Adrenal gland (tissue), 12 donors: ENCODE results near the gene PEAK1. TPM values are rescaled to one million over a fixed set of nuclear protein-coding genes. Genes with fewer than 3 reads are reported as not detected.

ENCODE experiments used
- DNase-seq, 7 donors: peaks; one replicate each; pipeline ENCODE4 v3.0.0-alpha.2; 2019 to 2020
- H3K27ac ChIP-seq, 5 donors: fragments of 200-600 bp; sonication (generic) in 4 of 5; 1 replicate in 3 of 5; 2 replicates in 2 of 5; pipeline versions ENCODE4 v1.5.1 to v1.8.0; 2016 to 2020; ENCODE audit warnings: mild to moderate bottlenecking in 1 of 5
- H3K27me3 ChIP-seq: fragments of 200-600 bp; 2 replicates; pipeline ENCODE4 v1.8.0; 2021
- H3K36me3 ChIP-seq, 2 donors: fragments of 200-600 bp; replicated peaks in 1 of 2; 1 replicate in 1 of 2; 2 replicates in 1 of 2; pipeline versions ENCODE4 v1.5.1 to v1.8.0; 2018 to 2022
- H3K4me1 ChIP-seq, 2 donors: fragments of 200-600 bp; replicated peaks in 1 of 2; 1 replicate in 1 of 2; 2 replicates in 1 of 2; pipeline versions ENCODE4 v1.5.1 to v1.8.0; 2018 to 2021
- H3K4me3 ChIP-seq, 4 donors: fragments of 200-600 bp; sonication (generic) in 3 of 4; one replicate each; pipeline ENCODE4 v1.5.1; 2016 to 2018
- H3K9me3 ChIP-seq, 3 donors: fragments of 200-600 bp; sonication (generic) in 1 of 3; replicated peaks in 1 of 3; 1 replicate in 2 of 3; 2 replicates in 1 of 3; pipeline versions ENCODE4 v1.5.1 to v1.8.0; 2016 to 2021
- POLR2A ChIP-seq, 2 donors: fragments of 450-650 bp; IDR thresholded peaks; one replicate each; pipeline ENCODE4 v1.6.1; 2017; ENCODE audit warnings: antibody characterized with exemption in 2 of 2, mild to moderate bottlenecking in 2 of 2, moderate library complexity in 1 of 2
- WGBS, 4 donors: extraction: QIAGEN DNeasy Blood & Tissue Kit in 2 of 4; methylation state at CpG; one replicate each; pipeline versions ENCODE4 v1.1.5 to v1.1.7; 2013 to 2017; 5-methylcytosine and 5-hydroxymethylcytosine counted together
- intact Hi-C, 2 donors: fragments of 100-400 bp; cut with DNase I; formaldehyde crosslinking; loops; one replicate each; pipeline versions ENCODE4 v1.14.1 to v1.15.0; 2022 to 2023
- polyA plus RNA-seq, 3 donors: library from polyadenylated mRNA; stranded (reverse); fragments of 200-250 nt in 2 of 3; fragments of 350-450 nt in 1 of 3; fragmentation: Illumina TruSeq in 1 of 3; extraction: RNeasy Lipid Tissue Mini Kit (QIAGEN cat#74804) in 1 of 3; gene quantifications; one replicate each; pipeline ENCODE4 v1.2.3, GENCODE V29; 2013 to 2014
- total RNA-seq, 9 donors: library from RNA; depleted of rRNA in 4 of 9; stranded (reverse); fragments of >200 nt in 4 of 9; fragments of 120-200 nt in 1 of 9; fragmentation: NEBNext Ultra II Directional in 1 of 9; extraction: Animal tissue kit (Norgen Biotek cat#: 25700) in 1 of 9; gene quantifications; one replicate each; pipeline versions ENCODE4 v1.1.0 to v1.2.4, GENCODE V29; 2013 to 2023
- TF ChIP-seq, protein P1 (sequence below), 6 experiments: fragments of 450-650 bp in 4 of 6; fragments of 200-600 bp in 2 of 6; sonication (generic) in 1 of 6; IDR thresholded peaks; 1 replicate in 5 of 6; 2 replicates in 1 of 6; pipeline versions ENCODE4 v1.5.1 to v1.8.0; 2016 to 2021; ENCODE audit warnings: antibody characterized with exemption in 6 of 6, mild to moderate bottlenecking in 2 of 6, moderate library complexity in 1 of 6
- donor health status: healthy with polysubstance abuse.
- donor health status: Bipolar disorder and iron deficiency.
- donor health status: DM: yes; HTN: yes; CAD: no.
- donor health status: DM: no; HTN: no; CAD: no.
- donor health status: DM: no; HTN: no; CAD: no.
- donor health status: DM: yes; HTN: yes; CAD: no.

PEAK1 gene
- total and polyA plus RNA-seq, 12 donors: 3.1 to 68.4 (median 26.4) TPM

DNA sequence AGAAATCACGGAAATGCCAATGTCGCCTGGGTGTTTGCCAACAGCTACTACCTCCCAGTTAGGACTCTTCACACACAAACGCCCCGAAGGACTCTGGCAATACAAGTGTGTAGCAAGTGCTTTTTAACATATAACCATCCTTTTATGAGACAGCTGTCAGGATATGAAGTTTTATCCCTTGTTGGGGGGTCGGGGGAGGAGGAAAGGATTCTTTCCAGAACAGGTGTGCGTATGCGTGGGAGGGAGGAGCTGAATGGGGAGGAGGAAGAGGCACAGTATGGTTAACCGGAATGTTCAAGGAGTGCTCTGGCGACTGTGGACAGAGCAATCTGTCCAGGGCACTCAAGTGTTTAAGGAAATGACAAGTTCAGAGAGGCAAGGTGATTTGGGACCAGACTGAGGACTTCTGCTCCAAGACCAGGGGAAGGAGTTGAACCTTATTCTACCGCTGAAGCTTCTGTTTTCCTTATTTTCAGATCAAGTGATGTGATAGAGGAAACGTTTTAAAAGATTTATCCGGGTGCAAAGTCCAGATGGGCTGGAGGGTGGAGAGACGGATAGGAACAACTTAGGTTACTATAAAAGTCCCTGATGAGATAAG, 350.3 kb downstream of the PEAK1 start:
- DNase-seq: peak in 1 of 7 donors; percentile 24
- WGBS, 4 donors: 31 to 38% (median 35%) methylated on average over 13 of the region's 13 CpGs
- H3K36me3 ChIP-seq: no peaks in the 10 kb centered on the region
- H3K27me3 ChIP-seq: no peaks in the 10 kb centered on the region
- peaks cover 4 to 31% of the 10 kb centered on the region in 2 donors for H3K4me1 ChIP-seq
- TF ChIP-seq, protein P1, sequence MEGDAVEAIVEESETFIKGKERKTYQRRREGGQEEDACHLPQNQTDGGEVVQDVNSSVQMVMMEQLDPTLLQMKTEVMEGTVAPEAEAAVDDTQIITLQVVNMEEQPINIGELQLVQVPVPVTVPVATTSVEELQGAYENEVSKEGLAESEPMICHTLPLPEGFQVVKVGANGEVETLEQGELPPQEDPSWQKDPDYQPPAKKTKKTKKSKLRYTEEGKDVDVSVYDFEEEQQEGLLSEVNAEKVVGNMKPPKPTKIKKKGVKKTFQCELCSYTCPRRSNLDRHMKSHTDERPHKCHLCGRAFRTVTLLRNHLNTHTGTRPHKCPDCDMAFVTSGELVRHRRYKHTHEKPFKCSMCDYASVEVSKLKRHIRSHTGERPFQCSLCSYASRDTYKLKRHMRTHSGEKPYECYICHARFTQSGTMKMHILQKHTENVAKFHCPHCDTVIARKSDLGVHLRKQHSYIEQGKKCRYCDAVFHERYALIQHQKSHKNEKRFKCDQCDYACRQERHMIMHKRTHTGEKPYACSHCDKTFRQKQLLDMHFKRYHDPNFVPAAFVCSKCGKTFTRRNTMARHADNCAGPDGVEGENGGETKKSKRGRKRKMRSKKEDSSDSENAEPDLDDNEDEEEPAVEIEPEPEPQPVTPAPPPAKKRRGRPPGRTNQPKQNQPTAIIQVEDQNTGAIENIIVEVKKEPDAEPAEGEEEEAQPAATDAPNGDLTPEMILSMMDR (IDR thresholded peaks at IDR 0.05): no peak
- intact Hi-C loops: loop anchor here in 1 of 2 donors (5.0 kb wide), 1 partner anchor 37 kb away; no protein-coding TSS in a partner anchor
- no peaks in the 10 kb centered on the region for H3K9me3 ChIP-seq
- H3K4me3 ChIP-seq: peak overlapping the region in 2 of 4 donors; percentile 70 to 75
- H3K27ac ChIP-seq: peak overlapping the region in 2 of 5 donors; percentile 86 to 94

DNA sequence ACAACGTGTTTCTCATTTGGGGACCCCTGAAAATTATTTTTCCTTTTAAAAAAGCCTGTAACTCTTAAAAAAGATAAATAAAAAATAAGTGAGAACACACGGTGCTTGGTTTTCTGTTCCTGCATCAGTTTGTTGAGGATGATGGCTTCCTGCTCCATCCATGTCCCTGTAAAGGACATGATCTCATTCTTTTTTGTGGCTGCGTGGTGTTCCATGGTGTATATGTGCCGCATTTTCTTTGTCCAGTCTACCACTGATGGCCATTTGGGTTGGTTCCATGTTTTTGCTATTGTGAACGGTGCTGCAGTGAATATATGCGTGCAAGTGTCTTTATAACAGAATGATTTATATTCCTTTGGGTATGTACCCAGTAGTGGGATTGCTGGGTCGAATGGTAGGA, 351.3 kb downstream of the PEAK1 start:
- TF ChIP-seq POLR2A (IDR thresholded peaks at IDR 0.05): no peak
- TF ChIP-seq, protein P1 (IDR thresholded peaks at IDR 0.05): no peak
- Histone ChIP-seq H3K4me3 (no peak overlapping the region), H3K27me3 (no peaks in the 10 kb centered on the region), H3K4me1 (peaks cover 12 to 39% of the 10 kb centered on the region in 2 donors), H3K36me3 (no peaks in the 10 kb centered on the region), H3K27ac (no peak overlapping the region), H3K9me3 (no peaks in the 10 kb centered on the region)
- intact Hi-C loops: no loop called here
- no peak for DNase-seq
- WGBS, 4 donors: 88 to 94% (median 93%) methylated on average over 7 of the region's 7 CpGs

DNA sequence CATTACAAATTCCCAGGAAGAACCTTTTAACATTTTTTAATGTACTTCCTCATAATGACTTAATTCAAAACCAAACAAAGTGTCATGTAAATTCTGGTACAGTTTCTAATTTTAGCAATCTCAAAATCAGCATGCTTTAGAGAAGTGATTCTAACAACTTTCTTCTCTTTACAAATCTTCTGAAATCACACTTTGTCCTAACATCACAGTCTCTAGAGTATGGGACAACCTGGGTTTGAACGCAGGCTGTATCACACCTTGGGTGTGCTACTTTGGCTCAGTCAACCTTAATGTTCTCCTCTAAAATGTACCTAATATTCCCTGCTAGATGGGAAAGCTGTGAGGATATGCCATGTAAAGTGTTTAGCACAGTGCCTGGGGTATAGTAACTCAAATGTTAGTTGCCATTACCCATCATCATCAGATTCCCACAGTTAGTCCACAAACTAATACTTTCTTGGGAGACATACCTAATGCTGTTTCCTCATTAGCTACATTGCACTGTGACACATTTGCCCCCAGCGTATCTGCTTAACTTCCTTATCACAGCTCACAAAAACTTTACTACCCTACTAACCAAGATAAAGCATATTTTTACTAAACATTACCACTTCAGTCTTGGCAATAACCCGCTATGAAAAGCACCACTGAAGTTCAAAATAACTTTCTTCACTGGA, 352.1 kb downstream of the PEAK1 start:
- no peak for TF ChIP-seq POLR2A (IDR thresholded peaks at IDR 0.05)
- TF ChIP-seq, protein P1 (IDR thresholded peaks at IDR 0.05): no peak
- intact Hi-C loops: no loop called here
- H3K27ac ChIP-seq: no peak overlapping the region
- no peak overlapping the region for H3K4me3 ChIP-seq
- no peak for DNase-seq
- no peaks in the 10 kb centered on the region for H3K9me3 ChIP-seq
- no peaks in the 10 kb centered on the region for H3K36me3 ChIP-seq
- H3K4me1 ChIP-seq: peaks cover 12 to 39% of the 10 kb centered on the region in 2 donors
- H3K27me3 ChIP-seq: no peaks in the 10 kb centered on the region
- WGBS, 4 donors: 76 to 84% (median 78%) methylated on average over 3 of the region's 3 CpGs

DNA sequence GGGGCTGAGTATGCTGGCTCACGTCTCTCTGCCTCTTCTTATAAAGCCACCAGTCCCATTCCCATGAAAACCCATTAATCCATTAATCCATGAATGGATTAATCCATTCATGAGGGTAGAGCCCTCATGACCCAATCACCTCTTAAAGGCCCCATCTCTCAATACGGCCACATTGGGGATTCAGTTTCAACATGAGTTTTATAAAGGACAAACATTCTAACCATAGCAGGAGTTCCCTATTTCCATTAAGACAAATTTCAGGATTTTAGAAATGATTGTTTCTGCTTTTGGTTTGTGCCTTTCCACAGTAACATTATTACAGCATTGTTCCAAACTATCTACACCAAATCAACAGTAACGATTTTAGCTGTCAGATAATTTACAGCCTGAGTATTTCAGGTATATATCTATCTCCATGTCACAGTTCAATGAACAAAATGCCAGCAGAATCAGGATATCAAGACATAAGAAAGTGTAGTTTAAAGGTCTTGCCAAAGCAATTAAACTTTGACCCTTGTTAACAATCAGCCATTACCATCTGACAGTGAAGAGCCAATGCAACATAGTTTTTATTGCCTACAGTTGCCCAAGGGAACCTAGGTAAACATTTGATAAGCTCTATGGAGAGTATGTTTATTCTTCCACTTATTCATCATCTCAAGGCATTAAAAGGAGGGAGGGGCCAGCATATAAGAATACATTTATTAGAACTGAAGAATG, 352.8 kb downstream of the PEAK1 start:
- Histone ChIP-seq H3K4me1 (peaks cover 12 to 39% of the 10 kb centered on the region in 2 donors), H3K9me3 (no peaks in the 10 kb centered on the region), H3K27ac (no peak overlapping the region), H3K27me3 (no peaks in the 10 kb centered on the region), H3K4me3 (no peak overlapping the region), H3K36me3 (no peaks in the 10 kb centered on the region)
- DNase-seq: no peak
- WGBS, 4 donors: 59 to 70% (median 63%) methylated on average over 3 of the region's 3 CpGs
- intact Hi-C loops: no loop called here
- no peak for TF ChIP-seq POLR2A (IDR thresholded peaks at IDR 0.05)
- TF ChIP-seq, protein P1 (IDR thresholded peaks at IDR 0.05): no peak
